ENCODE measurements around the gene UBASH3A. TPM values are rescaled to one million over a fixed set of nuclear protein-coding genes. Genes with fewer than 3 reads are reported as not detected.

Gene UBASH3A
- total RNA-seq, 2 experiments from 2014 or later, result 77.4 to 83.7 TPM

DNA sequence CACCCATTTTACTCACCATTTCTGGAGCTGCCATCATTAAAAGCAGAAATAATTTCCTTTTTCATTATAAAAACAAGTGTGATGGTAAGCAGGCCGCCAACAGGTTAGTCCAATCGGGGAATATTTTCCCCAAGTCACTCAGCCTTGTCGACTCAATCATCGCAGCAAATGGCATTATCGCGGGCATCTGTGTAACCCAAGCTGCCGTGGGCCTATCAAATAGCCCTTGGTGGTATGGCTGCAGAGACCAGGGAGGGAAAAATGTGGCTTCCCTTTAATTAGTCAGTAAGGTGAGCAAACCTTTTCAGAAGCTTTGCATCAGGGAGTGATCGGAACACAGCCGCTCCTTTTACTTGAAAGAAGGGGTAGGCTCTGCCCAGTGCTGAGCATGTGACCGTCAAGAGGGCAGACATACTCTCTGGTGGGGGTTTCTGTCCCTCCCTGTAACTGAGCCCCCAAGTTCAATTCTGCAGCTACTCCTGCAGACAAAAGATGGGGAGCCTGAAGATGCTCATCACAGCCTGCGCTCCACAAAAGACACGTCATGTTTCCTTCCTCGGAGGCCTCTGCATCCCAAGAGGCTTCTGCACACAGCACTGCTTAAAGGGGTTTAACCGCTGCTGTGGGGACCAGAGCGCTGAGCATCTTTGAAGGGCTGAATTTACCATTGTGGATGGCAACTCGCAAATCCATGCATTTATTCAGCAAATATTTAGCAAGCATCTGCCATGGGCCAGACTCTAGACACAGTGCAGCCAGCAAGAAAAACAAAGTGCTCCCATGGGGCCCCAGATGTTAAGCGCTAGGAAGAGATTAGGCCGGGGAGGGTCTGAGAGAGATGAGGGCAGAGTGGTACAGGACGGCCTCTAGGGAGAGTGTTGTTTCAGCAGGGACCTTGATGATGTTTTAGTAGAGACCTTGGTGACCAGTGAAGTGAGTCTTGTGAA lies 6.6 kb upstream of the UBASH3A start:
- peaks cover 65% of the 10 kb centered on the region for H3K4me1 Mint-ChIP-seq
- no peak for DNase-seq
- ChIA-PET POLR2A (no interaction called here), CTCF (interaction anchor here (0.9 to 1.2 kb wide), 3 partner anchors 8 to 22 kb away, joined by 3 to 4 read pairs (median 3); no protein-coding TSS in a partner anchor)
- peaks cover 23% of the 10 kb centered on the region for H3K36me3 Mint-ChIP-seq (ENCODE audit: low read depth)
- peaks cover 11% of the 10 kb centered on the region for H3K9me3 Mint-ChIP-seq
- H3K4me3 Mint-ChIP-seq, result no peak overlapping the region
- no peaks in the 10 kb centered on the region for H3K27me3 Mint-ChIP-seq
- peak overlapping the region; percentile 33 for H3K27ac Mint-ChIP-seq

DNA sequence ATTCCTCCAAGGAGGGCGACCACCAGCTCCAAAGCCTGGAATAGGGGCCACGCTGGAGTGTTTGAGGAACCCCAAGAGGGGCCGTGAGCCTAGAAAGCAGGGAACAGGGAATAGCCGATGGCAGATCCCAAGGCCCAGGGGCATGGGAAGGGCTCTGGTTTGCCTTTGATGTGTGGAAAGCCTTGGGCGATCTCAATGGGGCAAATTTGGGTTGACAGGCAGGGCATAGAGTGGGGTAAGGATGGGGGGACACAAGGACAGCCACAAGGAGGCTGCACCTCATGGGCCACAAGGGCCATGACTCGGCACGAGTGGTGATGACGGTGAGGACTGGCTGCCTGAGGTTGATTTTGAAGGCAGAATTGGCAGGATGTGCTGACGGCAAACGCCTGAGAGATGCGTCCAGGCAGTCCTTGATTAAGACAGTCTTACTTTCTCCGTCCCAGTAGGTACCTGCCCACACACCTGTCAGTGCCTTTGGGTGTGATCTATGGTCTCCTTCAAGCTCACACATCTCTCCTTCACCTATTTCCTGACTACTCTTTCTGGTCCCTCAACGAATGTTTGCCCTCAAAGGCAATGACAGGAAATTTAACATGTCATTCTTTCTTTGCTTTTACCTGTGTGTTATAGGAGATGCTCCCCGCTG lies 5.8 kb upstream of the UBASH3A start:
- peak overlapping the region; percentile 33 for H3K27ac Mint-ChIP-seq
- peaks cover 63% of the 10 kb centered on the region for H3K4me1 Mint-ChIP-seq
- no peaks in the 10 kb centered on the region for H3K27me3 Mint-ChIP-seq
- H3K4me3 Mint-ChIP-seq, result no peak overlapping the region
- peaks cover 11% of the 10 kb centered on the region for H3K9me3 Mint-ChIP-seq
- ChIA-PET POLR2A (no interaction called here), CTCF (interaction anchor here (0.5 to 3.4 kb wide), 9 partner anchors 9 to 88 kb away, joined by 3 to 14 read pairs (median 4); no protein-coding TSS in a partner anchor)
- DNase-seq, result no peak
- peaks cover 22% of the 10 kb centered on the region for H3K36me3 Mint-ChIP-seq (ENCODE audit: low read depth)

DNA sequence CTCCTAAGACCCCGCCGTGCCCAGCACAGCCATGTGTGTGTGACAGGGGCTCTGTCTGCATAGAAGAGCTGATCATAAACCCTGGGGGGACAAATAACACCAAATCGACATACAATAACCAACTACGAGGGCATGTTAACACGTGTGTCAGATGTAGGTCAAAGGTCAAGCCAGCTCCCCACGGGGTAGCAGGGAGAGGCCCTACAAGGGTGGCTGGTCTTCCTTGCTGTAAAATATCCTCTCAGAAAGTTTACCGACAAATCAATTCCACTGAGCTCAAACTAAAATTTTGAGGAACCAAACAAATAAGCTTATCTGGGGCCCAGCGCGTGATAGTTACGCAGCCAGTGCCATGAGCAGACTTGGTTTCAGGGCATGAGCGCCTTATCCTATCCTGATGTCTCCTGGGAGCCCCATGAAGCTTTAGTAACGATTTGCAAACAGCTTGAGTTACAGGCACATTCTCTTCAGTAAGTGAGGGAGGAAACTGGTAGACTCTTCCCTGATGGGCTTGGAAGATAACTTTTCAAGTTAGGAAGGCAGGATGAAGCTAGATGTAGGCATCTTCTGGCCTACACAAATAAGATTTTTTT lies 5.2 kb upstream of the UBASH3A start:
- ChIA-PET POLR2A (no interaction called here), CTCF (interaction anchor here (0.5 to 3.4 kb wide), 9 partner anchors 12 to 89 kb away, joined by 3 to 14 read pairs (median 4); no protein-coding TSS in a partner anchor)
- no peaks in the 10 kb centered on the region for H3K27me3 Mint-ChIP-seq
- peaks cover 11% of the 10 kb centered on the region for H3K9me3 Mint-ChIP-seq
- DNase-seq, result no peak
- H3K4me1 Mint-ChIP-seq, result peaks cover 62% of the 10 kb centered on the region
- no peak overlapping the region for H3K4me3 Mint-ChIP-seq
- peaks cover 21% of the 10 kb centered on the region for H3K36me3 Mint-ChIP-seq (ENCODE audit: low read depth)
- H3K27ac Mint-ChIP-seq, result peak overlapping the region; percentile 33

DNA sequence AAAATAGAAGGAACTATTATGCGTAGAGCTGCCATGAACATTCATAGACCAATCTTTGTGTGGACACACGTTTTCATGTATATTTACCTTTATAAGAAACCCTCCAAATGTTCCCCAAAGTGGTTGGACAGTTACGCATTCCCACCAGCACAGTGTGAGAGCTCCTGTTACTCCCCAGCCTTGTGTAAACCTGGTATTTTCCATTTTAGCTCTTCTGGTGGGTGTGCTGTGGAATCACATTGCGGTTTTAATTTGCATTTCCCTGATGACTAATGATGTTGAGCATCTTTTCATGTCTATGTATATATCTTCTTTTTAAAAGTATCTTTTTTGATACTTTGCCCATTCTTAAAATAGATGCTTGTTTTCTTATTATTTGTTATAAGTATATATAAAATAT lies 3.2 kb upstream of the UBASH3A start:
- H3K4me1 Mint-ChIP-seq, result peaks cover 57% of the 10 kb centered on the region

DNA sequence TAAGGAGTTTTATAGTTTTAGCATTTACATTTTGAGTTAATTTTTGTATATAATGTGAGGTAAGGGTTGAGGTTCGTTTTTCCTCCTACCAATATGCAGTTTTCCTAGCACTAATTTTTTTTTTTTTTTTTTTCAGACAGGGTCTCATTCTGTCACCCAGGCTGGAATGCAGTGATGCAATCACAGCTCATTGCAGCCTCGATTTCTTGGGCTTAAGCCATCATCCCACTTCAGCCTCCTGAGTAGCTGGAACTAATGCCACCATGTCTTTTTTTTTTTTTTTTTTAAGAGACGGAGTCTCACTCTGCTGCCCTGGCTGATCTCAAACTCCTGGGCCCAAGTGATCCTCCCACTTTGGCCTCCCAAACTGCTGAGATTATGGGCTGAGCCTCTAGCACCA lies 2.5 kb upstream of the UBASH3A start:
- POLR2A ChIA-PET, result no interaction called here
- Mint-ChIP-seq H3K4me3 (no peak overlapping the region), H3K9me3 (peaks cover 11% of the 10 kb centered on the region), H3K36me3 (ENCODE audit: low read depth) (peaks cover 42% of the 10 kb centered on the region), H3K4me1 (peaks cover 52% of the 10 kb centered on the region), H3K27me3 (no peaks in the 10 kb centered on the region), H3K27ac (peak overlapping the region; percentile 83)
- CTCF ChIA-PET, result interaction anchor here (0.9 to 3.4 kb wide), 4 partner anchors 9 to 28 kb away, joined by 3 to 14 read pairs (median 6); no protein-coding TSS in a partner anchor
- DNase-seq, result no peak

More for the DNA sequence above, 3.2 kb upstream of the UBASH3A start:
- Mint-ChIP-seq H3K27ac (no peak overlapping the region), H3K9me3 (peaks cover 11% of the 10 kb centered on the region), H3K36me3 (ENCODE audit: low read depth) (peaks cover 37% of the 10 kb centered on the region), H3K4me3 (no peak overlapping the region), H3K27me3 (no peaks in the 10 kb centered on the region)
- no peak for DNase-seq
- POLR2A ChIA-PET, result interaction anchor here (0.7 to 1.1 kb wide), 2 partner anchors 12 to 23 kb away, joined by 3 to 4 read pairs; no protein-coding TSS in a partner anchor
- CTCF ChIA-PET, result interaction anchor here (0.9 to 3.4 kb wide), 4 partner anchors 8 to 27 kb away, joined by 3 to 14 read pairs (median 6); no protein-coding TSS in a partner anchor

DNA sequence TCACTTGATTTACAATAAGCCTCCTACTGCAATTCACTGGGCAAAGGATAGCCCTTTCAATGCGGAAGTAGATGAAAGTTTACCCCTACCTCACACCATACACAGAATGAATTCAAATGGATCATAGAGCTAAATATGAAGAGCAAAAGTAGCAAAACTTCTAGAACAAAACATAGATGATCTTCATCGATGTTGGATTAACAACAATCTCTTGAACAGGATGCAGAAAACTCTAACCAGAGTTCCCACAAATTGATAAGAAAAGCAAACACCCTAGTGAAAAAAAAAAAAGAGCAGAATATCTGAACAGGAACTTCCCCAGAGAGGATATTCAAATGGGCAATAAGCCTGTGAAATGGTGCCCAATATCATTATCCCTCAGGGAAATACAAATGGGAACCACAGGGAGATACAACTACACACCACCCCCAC lies 1.9 kb upstream of the UBASH3A start:
- H3K27me3 Mint-ChIP-seq, result no peaks in the 10 kb centered on the region
- ChIA-PET POLR2A (no interaction called here), CTCF (interaction anchor here (2.0 kb wide), 1 partner anchor 9 kb away, joined by 7 read pairs; no protein-coding TSS in a partner anchor)
- no peak for DNase-seq
- H3K4me1 Mint-ChIP-seq, result peaks cover 58% of the 10 kb centered on the region
- peak overlapping the region; percentile 7 for H3K4me3 Mint-ChIP-seq
- peak overlapping the region; percentile 83 for H3K27ac Mint-ChIP-seq
- peaks cover 11% of the 10 kb centered on the region for H3K9me3 Mint-ChIP-seq
- H3K36me3 Mint-ChIP-seq (ENCODE audit: low read depth), result peaks cover 49% of the 10 kb centered on the region

DNA sequence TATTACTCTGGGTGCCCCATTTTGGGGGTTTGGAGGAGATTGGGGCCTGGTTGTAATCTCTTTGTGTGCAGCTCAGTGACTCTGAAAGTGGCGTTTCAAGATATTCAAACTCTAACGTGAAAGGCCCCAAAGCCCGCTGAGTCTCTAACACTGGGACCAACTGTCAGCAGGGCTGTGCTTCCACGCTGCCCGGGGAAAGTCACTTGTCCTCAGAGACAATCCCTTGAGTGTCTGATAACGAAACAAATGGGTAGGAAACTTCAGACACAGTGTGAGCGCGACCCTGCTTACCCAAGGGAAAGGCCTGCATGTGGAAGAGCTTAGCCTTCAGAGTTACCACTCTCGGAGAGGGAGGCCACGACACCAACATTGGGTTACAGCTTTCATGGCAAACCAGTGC lies 837 bp downstream of the UBASH3A start:
- H3K9me3 Mint-ChIP-seq, result peaks cover 11% of the 10 kb centered on the region
- H3K27ac Mint-ChIP-seq, result peak overlapping the region; percentile 90
- peaks cover 56% of the 10 kb centered on the region for H3K4me1 Mint-ChIP-seq
- no peaks in the 10 kb centered on the region for H3K27me3 Mint-ChIP-seq
- H3K4me3 Mint-ChIP-seq, result peak overlapping the region; percentile 94
- ChIA-PET CTCF (interaction anchor here (0.8 to 3.2 kb wide), 16 partner anchors 9 to 259 kb away, joined by 3 to 22 read pairs (median 5); partner anchors contain the start of gene ABCG1), POLR2A (interaction anchor here (0.6 to 2.6 kb wide), 5 partner anchors 9 to 67 kb away, joined by 4 to 14 read pairs (median 6); no protein-coding TSS in a partner anchor)
- DNase-seq, result peak; percentile 36
- peaks cover 60% of the 10 kb centered on the region for H3K36me3 Mint-ChIP-seq (ENCODE audit: low read depth)

DNA sequence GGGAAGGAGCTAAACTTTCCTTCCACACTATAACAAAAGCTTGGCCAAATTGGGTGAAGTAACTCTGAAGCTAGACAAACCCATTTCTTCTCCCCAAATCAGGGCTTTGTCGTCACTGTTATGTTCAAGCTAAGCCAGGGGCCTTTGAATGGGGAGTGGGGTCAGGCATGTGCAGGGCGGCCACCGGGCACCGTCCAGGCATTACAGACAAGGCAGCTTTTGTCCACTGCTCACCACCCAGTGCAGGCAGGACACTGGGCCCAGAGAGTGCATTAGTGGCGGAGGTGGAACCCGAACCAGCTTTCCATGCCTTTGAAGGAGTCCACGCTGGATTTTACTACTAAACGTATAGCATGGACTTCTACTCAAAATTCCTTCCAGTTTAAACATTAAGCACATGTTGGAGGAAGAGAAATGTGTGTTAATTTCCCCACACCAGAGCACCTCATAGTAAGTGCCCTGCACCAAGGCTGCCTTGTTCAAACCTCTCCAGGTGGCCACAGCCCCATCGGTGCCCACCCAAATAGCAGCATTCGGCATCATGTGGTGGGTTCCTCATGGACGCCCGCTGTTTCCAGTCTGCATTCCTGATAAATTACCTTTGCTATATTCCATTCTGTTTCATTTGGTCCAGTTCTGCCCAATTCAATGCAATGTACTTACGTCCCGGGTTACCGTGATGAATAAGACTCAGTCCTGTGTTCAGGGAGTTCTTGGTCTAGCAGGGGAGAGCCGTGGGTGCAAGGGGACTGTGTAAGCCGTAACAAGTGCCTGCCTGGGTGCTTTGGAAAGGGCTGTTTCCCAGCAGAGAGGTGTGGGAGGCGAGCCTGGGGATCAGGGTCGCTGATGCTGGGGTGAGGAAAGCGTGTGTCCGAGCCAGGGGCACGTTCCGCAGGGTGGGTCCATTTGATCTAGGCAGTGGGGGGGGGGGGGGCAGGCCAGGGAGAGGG lies 1.6 kb downstream of the UBASH3A start:
- Mint-ChIP-seq H3K4me3 (peak overlapping the region; percentile 94), H3K27ac (peak overlapping the region; percentile 90), H3K9me3 (peaks cover 10% of the 10 kb centered on the region), H3K4me1 (peaks cover 60% of the 10 kb centered on the region), H3K36me3 (ENCODE audit: low read depth) (peaks cover 59% of the 10 kb centered on the region), H3K27me3 (no peaks in the 10 kb centered on the region)
- CTCF ChIA-PET, result interaction anchor here (0.8 to 3.2 kb wide), 14 partner anchors 8 to 259 kb away, joined by 3 to 22 read pairs (median 5); partner anchors contain the start of gene ABCG1
- DNase-seq, result no peak
- POLR2A ChIA-PET, result interaction anchor here (0.6 to 2.6 kb wide), 4 partner anchors 8 to 67 kb away, joined by 4 to 14 read pairs (median 5); no protein-coding TSS in a partner anchor

DNA sequence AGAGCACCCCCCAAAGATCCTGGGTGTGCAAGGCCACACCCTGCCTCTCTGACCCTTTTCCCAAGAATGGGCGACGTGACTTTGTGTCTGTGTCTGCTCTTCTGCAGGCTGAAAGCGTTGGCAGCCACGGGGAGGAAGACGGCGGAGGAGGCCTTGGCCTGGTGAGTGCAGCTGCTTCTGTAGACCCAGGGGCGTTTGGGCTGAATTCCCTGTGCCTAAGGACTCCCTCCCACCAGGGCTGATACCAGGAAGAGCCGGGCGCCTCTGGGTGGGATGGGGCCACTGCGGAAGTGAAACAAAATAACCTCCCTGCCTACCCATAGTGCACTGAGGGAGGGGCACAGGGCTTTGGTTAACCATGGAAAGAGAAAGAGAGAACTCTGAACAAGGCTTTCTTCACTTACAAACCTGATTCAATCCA lies 2.5 kb downstream of the UBASH3A start:
- ChIA-PET POLR2A (no interaction called here), CTCF (no interaction called here)
- peak; percentile 78 for DNase-seq
- Mint-ChIP-seq H3K27me3 (no peaks in the 10 kb centered on the region), H3K4me3 (peak overlapping the region; percentile 94), H3K4me1 (peaks cover 55% of the 10 kb centered on the region), H3K27ac (peak overlapping the region; percentile 90), H3K36me3 (ENCODE audit: low read depth) (peaks cover 59% of the 10 kb centered on the region), H3K9me3 (peaks cover 7% of the 10 kb centered on the region)

DNA sequence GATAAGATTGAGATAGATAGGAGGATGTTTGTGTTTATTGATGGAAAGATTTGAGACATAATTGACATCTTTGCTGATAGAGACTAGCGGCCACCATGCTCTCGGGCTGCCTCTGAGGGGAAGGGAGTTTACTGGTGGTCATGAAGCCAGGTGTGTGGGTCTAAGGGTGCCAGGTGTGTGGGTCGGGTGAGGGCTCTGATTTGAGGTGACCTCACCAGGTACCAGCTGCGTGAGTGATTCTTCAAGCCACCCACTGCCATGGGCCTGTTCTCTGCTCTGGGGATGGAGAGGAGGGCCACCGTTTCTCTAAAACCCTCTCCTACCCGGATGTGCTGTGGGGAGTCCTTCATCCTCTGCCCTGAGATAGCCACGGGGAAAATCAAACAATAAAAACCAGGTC lies 3.2 kb downstream of the UBASH3A start:
- H3K4me1 Mint-ChIP-seq, result peaks cover 49% of the 10 kb centered on the region
- no peaks in the 10 kb centered on the region for H3K27me3 Mint-ChIP-seq
- H3K27ac Mint-ChIP-seq, result peak overlapping the region; percentile 90
- peak overlapping the region; percentile 94 for H3K4me3 Mint-ChIP-seq
- peaks cover 54% of the 10 kb centered on the region for H3K36me3 Mint-ChIP-seq (ENCODE audit: low read depth)
- H3K9me3 Mint-ChIP-seq, result peaks cover 2% of the 10 kb centered on the region
- CTCF ChIA-PET, result no interaction called here
- no peak for DNase-seq
- POLR2A ChIA-PET, result no interaction called here

DNA sequence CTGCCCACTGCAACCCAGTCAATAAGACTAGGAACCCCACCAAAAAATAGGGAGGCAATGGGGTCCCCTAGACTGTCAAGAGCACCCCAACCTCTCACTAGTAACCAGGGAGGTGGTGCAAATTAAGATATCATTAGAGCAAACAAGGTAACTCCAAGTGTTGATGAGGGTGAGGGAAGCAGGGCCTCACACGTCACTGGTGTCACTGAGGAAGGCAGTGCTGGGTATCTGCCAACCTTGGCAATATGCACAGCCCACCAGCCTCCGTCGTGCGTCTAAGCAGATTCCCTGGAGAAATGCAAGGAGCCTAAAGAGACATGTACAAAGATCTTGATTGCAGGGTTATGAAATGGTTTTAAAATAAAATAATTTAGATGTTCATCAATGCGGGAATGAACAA lies 3.8 kb downstream of the UBASH3A start:
- H3K27ac Mint-ChIP-seq, result peak overlapping the region; percentile 90
- POLR2A ChIA-PET, result no interaction called here
- peaks cover 52% of the 10 kb centered on the region for H3K36me3 Mint-ChIP-seq (ENCODE audit: low read depth)
- CTCF ChIA-PET, result no interaction called here
- peaks cover 44% of the 10 kb centered on the region for H3K4me1 Mint-ChIP-seq
- H3K27me3 Mint-ChIP-seq, result no peaks in the 10 kb centered on the region
- H3K9me3 Mint-ChIP-seq, result no peaks in the 10 kb centered on the region
- H3K4me3 Mint-ChIP-seq, result peak overlapping the region; percentile 94
- no peak for DNase-seq
